GM21528 (cell line): ENCODE data around the gene CLCN3.
"Not testable (repeated sequence)": the region's sequence is repeated elsewhere in the genome, so short reads cannot be mapped to it uniquely, and the experiment has no call there.

Experiments
- ATAC-seq: cut with Tn5 transposase; IDR thresholded peaks from one replicate; pipeline ENCODE4 v1.9.1; 2021; ENCODE audit warnings: mild to moderate bottlenecking, moderate library complexity; ENCODE audit not compliant: unreplicated experiment, low FRiP score

Gene CLCN3

GRCh38 chr4:169682372-169683047 lies 62.1 kb downstream of the CLCN3 start:
- ATAC-seq = no peak

- ATAC-seq = no peak
These were observed 69.3 kb downstream of the CLCN3 start for GRCh38 chr4:169689681-169690080.

GRCh38 chr4:169690787-169691186 lies 70.4 kb downstream of the CLCN3 start:
- ATAC-seq = no peak

- no peak for ATAC-seq
These were observed 78.0 kb downstream of the CLCN3 start for GRCh38 chr4:169698331-169698730.

GRCh38 chr4:169707958-169708643 lies 87.7 kb downstream of the CLCN3 start:
- no peak for ATAC-seq

- ATAC-seq = no peak
These were observed 95.4 kb downstream of the CLCN3 start for GRCh38 chr4:169715826-169716225.

- no peak for ATAC-seq
These were observed 96.3 kb downstream of the CLCN3 start for GRCh38 chr4:169716677-169717076.

GRCh38 chr4:169720529-169720928 lies 100.2 kb downstream of the CLCN3 start:
- no peak for ATAC-seq

GRCh38 chr4:169723207-169723965 lies 103.0 kb downstream of the CLCN3 start:
- no peak for ATAC-seq

- ATAC-seq = no peak
These were observed 103.9 kb downstream of the CLCN3 start for GRCh38 chr4:169724260-169724659.

GRCh38 chr4:169727616-169728015 lies 107.2 kb downstream of the CLCN3 start:
- no peak for ATAC-seq

GRCh38 chr4:169730564-169730963 lies 110.2 kb downstream of the CLCN3 start:
- no peak for ATAC-seq

- not testable (repeated sequence) for ATAC-seq
These were observed 118.2 kb downstream of the CLCN3 start for GRCh38 chr4:169738604-169739003.

GRCh38 chr4:169741569-169741968 lies 121.2 kb downstream of the CLCN3 start:
- ATAC-seq = no peak

- ATAC-seq = no peak
These were observed 124.2 kb downstream of the CLCN3 start for GRCh38 chr4:169744601-169745000.

- no peak for ATAC-seq
These were observed 124.9 kb downstream of the CLCN3 start for GRCh38 chr4:169745291-169745690.

- peak; percentile 23 for ATAC-seq
These were observed 136.7 kb downstream of the CLCN3 start for GRCh38 chr4:169756971-169757574.

GRCh38 chr4:169757575-169758184 lies 137.3 kb downstream of the CLCN3 start, which contains the start of gene HPF1:
TSS of gene HPF1 (minus strand) at chr4:169757944. CDS start at chr4:169757877, 67 bp downstream.
- peak; percentile 95 for ATAC-seq

- ATAC-seq = no peak
These were observed 138.1 kb downstream of the CLCN3 start for GRCh38 chr4:169758401-169758962.

- no peak for ATAC-seq
These were observed 141.5 kb downstream of the CLCN3 start for GRCh38 chr4:169761846-169762245.
